Peyer's patch (tissue), 4 donors: ENCODE results near the gene ROBO1.

Experiments
- CTCF ChIP-seq, 6 experiments: fragments of 450-650 bp in 4 of 6; fragments of 200-600 bp in 2 of 6; sonication (generic) in 1 of 6; IDR thresholded peaks; one replicate each; pipeline ENCODE4 v1.5.1; 2017 to 2019; ENCODE audit warnings: antibody characterized with exemption in 6 of 6, mild to moderate bottlenecking in 3 of 6, moderate library complexity in 1 of 6
- POLR2A ChIP-seq, 2 donors: fragments of 450-650 bp; IDR thresholded peaks; one replicate each; pipeline ENCODE4 v1.5.1; 2017; ENCODE audit warnings: antibody characterized with exemption in 2 of 2, mild to moderate bottlenecking in 2 of 2, moderate library complexity in 2 of 2

- no peak for TF ChIP-seq CTCF (IDR thresholded peaks at IDR 0.05)
- no peak for TF ChIP-seq POLR2A (IDR thresholded peaks at IDR 0.05)
Measured at GRCh38 chr3:79672731-79673130, 95.1 kb downstream of the ROBO1 start.
